ENCODE data around the gene YAF2. TPM values are rescaled to one million over a fixed set of nuclear protein-coding genes. Genes with fewer than 3 reads are reported as not detected.

YAF2 gene
- total RNA-seq (ENCODE audit: low replicate concordance) = 13.2 and 17.3 TPM in 2 replicates

- no peak for TF ChIP-seq CTCF (IDR thresholded peaks at IDR 0.05; ENCODE audit: insufficient read depth, low read length)
- DNase-seq (ENCODE audit: low read depth) = peak; percentile 80
- peak within 1 kb of the TSS; percentile 86 for H3K4me3 ChIP-seq (ENCODE audit: low read depth, low read length)
Observed at GRCh38 chr12:42238240-42239140, at the start of gene YAF2. TSS of gene YAF2 (minus strand) at chr12:42238248. CDS start at chr12:42238180, 68 bp downstream.

- no peak for DNase-seq (ENCODE audit: low read depth)
- TF ChIP-seq CTCF (IDR thresholded peaks at IDR 0.05; ENCODE audit: insufficient read depth, low read length) = no peak
- H3K4me3 ChIP-seq (ENCODE audit: low read depth, low read length) = no peak overlapping the region
Observed at GRCh38 chr12:42286741-42287140, 48.7 kb upstream of the YAF2 start.

- DNase-seq (ENCODE audit: low read depth) = no peak
- no peak overlapping the region for H3K4me3 ChIP-seq (ENCODE audit: low read depth, low read length)
- TF ChIP-seq CTCF (IDR thresholded peaks at IDR 0.05; ENCODE audit: insufficient read depth, low read length) = no peak
Observed at GRCh38 chr12:42285431-42285830, 47.4 kb upstream of the YAF2 start.

- TF ChIP-seq CTCF (IDR thresholded peaks at IDR 0.05; ENCODE audit: insufficient read depth, low read length) = no peak
- no peak overlapping the region for H3K4me3 ChIP-seq (ENCODE audit: low read depth, low read length)
- peak; percentile 19 for DNase-seq (ENCODE audit: low read depth)
Observed at GRCh38 chr12:42284876-42285275, 46.8 kb upstream of the YAF2 start.

- no peak for TF ChIP-seq CTCF (IDR thresholded peaks at IDR 0.05; ENCODE audit: insufficient read depth, low read length)
- DNase-seq (ENCODE audit: low read depth) = no peak
- H3K4me3 ChIP-seq (ENCODE audit: low read depth, low read length) = no peak overlapping the region
Observed at GRCh38 chr12:42284157-42284556, 46.1 kb upstream of the YAF2 start.

GRCh38 chr12:42283739-42284138 is 45.7 kb upstream of the YAF2 start:
- no peak for DNase-seq (ENCODE audit: low read depth)
- no peak overlapping the region for H3K4me3 ChIP-seq (ENCODE audit: low read depth, low read length)
- TF ChIP-seq CTCF (IDR thresholded peaks at IDR 0.05; ENCODE audit: insufficient read depth, low read length) = no peak

Measured in fibroblast of the aortic adventitia (primary cell).